MM.1S (cell line): Measurements from ENCODE around the gene IL15RA.

Experiments
- DNase-seq: peaks from one replicate; pipeline ENCODE4 v3.0.0-alpha.2; 2015
- H2AFZ ChIP-seq: fragments of 300-600 bp; sonication (generic); 2 replicates; pipeline ENCODE4 v1.6.0; 2016; ENCODE audit warnings: antibody characterized with exemption, low read length
- H3F3A ChIP-seq: fragments of 300-600 bp; sonication (generic); 2 replicates; pipeline ENCODE4 v1.6.1; 2016; ENCODE audit warnings: mild to moderate bottlenecking, antibody characterized with exemption, low read length, moderate library complexity, mixed read lengths; ENCODE audit not compliant: insufficient read depth
- H3K27ac ChIP-seq: fragments of 300-600 bp; sonication (generic); 2 replicates; pipeline ENCODE4 v1.5.1; 2016; ENCODE audit warnings: mild to moderate bottlenecking, low read length
- H3K27me3 ChIP-seq: fragments of 300-600 bp; sonication (generic); replicated peaks from 2 replicates; pipeline ENCODE4 v1.6.0; 2016; ENCODE audit warnings: low read length; ENCODE audit not compliant: insufficient read depth
- H3K36me3 ChIP-seq: fragments of 300-600 bp; sonication (generic); replicated peaks from 2 replicates; pipeline ENCODE4 v1.6.1; 2016; ENCODE audit warnings: mild to moderate bottlenecking, low read length, mixed read lengths; ENCODE audit not compliant: insufficient read depth
- H3K4me1 ChIP-seq: fragments of 300-600 bp; sonication (generic); 2 replicates; pipeline ENCODE4 v1.6.1; 2016; ENCODE audit warnings: low read length, mixed read lengths
- H3K4me2 ChIP-seq: fragments of 300-600 bp; sonication (generic); 2 replicates; pipeline ENCODE4 v1.6.0; 2016; ENCODE audit warnings: low read depth, low read length
- H3K4me3 ChIP-seq: fragments of 300-600 bp; sonication (generic); 2 replicates; pipeline ENCODE4 v1.5.1; 2016; ENCODE audit warnings: low read length, mixed read lengths
- H3K79me2 ChIP-seq: fragments of 300-600 bp; sonication (generic); 2 replicates; pipeline ENCODE4 v1.6.1; 2016; ENCODE audit warnings: mixed run types, low read length, mixed read lengths
- H3K9ac ChIP-seq: fragments of 300-600 bp; sonication (generic); 2 replicates; pipeline ENCODE4 v1.6.1; 2016; ENCODE audit warnings: low read length, mixed read lengths
- H3K9me2 ChIP-seq: fragments of 300-600 bp; sonication (generic); replicated peaks from 2 replicates; pipeline ENCODE4 v1.6.1; 2016; ENCODE audit warnings: mild to moderate bottlenecking, low read length, mixed read lengths; ENCODE audit not compliant: insufficient read depth
- H3K9me3 ChIP-seq: fragments of 300-600 bp; sonication (generic); replicated peaks from 2 replicates; pipeline ENCODE4 v1.6.1; 2016; ENCODE audit warnings: mild to moderate bottlenecking, low read length, mixed read lengths; ENCODE audit not compliant: insufficient read depth
- H4K20me1 ChIP-seq: fragments of 300-600 bp; sonication (generic); 2 replicates; pipeline ENCODE4 v1.6.1; 2016; ENCODE audit warnings: mild to moderate bottlenecking, low read length, moderate library complexity, mixed read lengths; ENCODE audit not compliant: insufficient read depth
- CTCF ChIP-seq: fragments of 300-600 bp; sonication (generic); IDR thresholded peaks from 2 replicates; pipeline ENCODE4 v1.5.1; 2016; ENCODE audit warnings: antibody characterized with exemption, low read length, mixed read lengths
- EZH2 ChIP-seq: fragments of 300-600 bp; sonication (generic); optimal IDR thresholded peaks from 2 replicates; pipeline ENCODE3; 2017; ENCODE audit warnings: low read depth, mild to moderate bottlenecking, antibody characterized with exemption, low read length, mixed read lengths
- EZH2phosphoT487 ChIP-seq: fragments of 300-600 bp; sonication (generic); IDR thresholded peaks from 2 replicates; pipeline ENCODE4 v1.6.1; 2018; ENCODE audit warnings: antibody characterized with exemption, low read length

The IL15RA gene

GRCh38 chr10:5945561-5946418 lies 31.6 kb downstream of the IL15RA start:
- H4K20me1 ChIP-seq = no peaks in the 10 kb centered on the region
- no peak overlapping the region for H3K27ac ChIP-seq
- no peak overlapping the region for H3K9ac ChIP-seq
- no peaks in the 10 kb centered on the region for H3K9me3 ChIP-seq
- H2AFZ ChIP-seq = no peak overlapping the region
- H3K79me2 ChIP-seq = no peaks in the 10 kb centered on the region
- no peak for DNase-seq
- no peak overlapping the region for H3K4me3 ChIP-seq
- no peak for TF ChIP-seq EZH2phosphoT487
- no peak for TF ChIP-seq EZH2
- TF ChIP-seq CTCF = no peak
- H3K9me2 ChIP-seq = no peaks in the 10 kb centered on the region
- H3K4me2 ChIP-seq = no peak overlapping the region
- H3K36me3 ChIP-seq = no peaks in the 10 kb centered on the region
- H3K4me1 ChIP-seq = no peaks in the 10 kb centered on the region
- H3F3A ChIP-seq = 0 out of 2 replicates have a peak, but pooled peaks cover 2% of the 10 kb centered on the region
- H3K27me3 ChIP-seq = no peaks in the 10 kb centered on the region

GRCh38 chr10:5945190-5945509 lies 32.2 kb downstream of the IL15RA start:
- H2AFZ ChIP-seq = no peak overlapping the region
- H3K4me2 ChIP-seq = no peak overlapping the region

GRCh38 chr10:5944389-5945189 lies 32.8 kb downstream of the IL15RA start:
- H4K20me1 ChIP-seq = no peaks in the 10 kb centered on the region
- H3K9me3 ChIP-seq = no peaks in the 10 kb centered on the region
- no peak for DNase-seq
- no peak overlapping the region for H3K4me2 ChIP-seq
- H2AFZ ChIP-seq = no peak overlapping the region
- 0 out of 2 replicates have a peak, but pooled peaks cover 7% of the 10 kb centered on the region for H3F3A ChIP-seq
- H3K79me2 ChIP-seq = no peaks in the 10 kb centered on the region
- H3K4me3 ChIP-seq = no peak overlapping the region
- no peaks in the 10 kb centered on the region for H3K4me1 ChIP-seq
- H3K27ac ChIP-seq = no peak overlapping the region
- H3K36me3 ChIP-seq = no peaks in the 10 kb centered on the region
- no peak for TF ChIP-seq CTCF
- TF ChIP-seq EZH2 = no peak
- no peak for TF ChIP-seq EZH2phosphoT487
- no peaks in the 10 kb centered on the region for H3K27me3 ChIP-seq
- no peak overlapping the region for H3K9ac ChIP-seq
- H3K9me2 ChIP-seq = no peaks in the 10 kb centered on the region

More at GRCh38 chr10:5945190-5945509, 32.2 kb downstream of the IL15RA start:
- Histone ChIP-seq H3K27ac (no peak overlapping the region), H3K27me3 (no peaks in the 10 kb centered on the region), H3F3A (0 out of 2 replicates have a peak, but pooled peaks cover 7% of the 10 kb centered on the region), H3K9ac (no peak overlapping the region), H3K9me3 (no peaks in the 10 kb centered on the region), H3K79me2 (no peaks in the 10 kb centered on the region), H3K4me3 (no peak overlapping the region), H4K20me1 (no peaks in the 10 kb centered on the region), H3K9me2 (no peaks in the 10 kb centered on the region), H3K4me1 (no peaks in the 10 kb centered on the region), H3K36me3 (no peaks in the 10 kb centered on the region)
- no peak for DNase-seq
- TF ChIP-seq EZH2phosphoT487 (no peak), CTCF (no peak), EZH2 (no peak)
